HEK293 (cell line): ENCODE data around the gene PCDHGA5.

Experiments
- CTCF ChIP-seq: fragments of 450-650 bp; formaldehyde crosslinking; IDR thresholded peaks from 2 replicates; pipeline ENCODE4 v1.5.1; 2016; ENCODE audit warnings: missing biosample characterization, missing genetic modification characterization
- KLF1 ChIP-seq: fragments of 450-650 bp; formaldehyde crosslinking; IDR thresholded peaks from 2 replicates; pipeline ENCODE4 v1.5.1; 2016; ENCODE audit warnings: missing biosample characterization, missing genetic modification characterization
- MEIS1 ChIP-seq: sonication (generic); formaldehyde crosslinking; IDR thresholded peaks from 2 replicates; pipeline ENCODE4 v1.8.1; 2022; ENCODE audit warnings: missing genetic modification reagents, mild to moderate bottlenecking, borderline replicate concordance
- SETDB1 ChIP-seq: IDR thresholded peaks from one replicate; pipeline ENCODE4 v1.6.1; 2017; ENCODE audit warnings: mild to moderate bottlenecking, low read length, moderate library complexity, mixed read lengths; ENCODE audit not compliant: insufficient read length
- ZBTB7A ChIP-seq: fragments of 450-650 bp; formaldehyde crosslinking; IDR thresholded peaks from 2 replicates; pipeline ENCODE4 v1.5.1; 2016; ENCODE audit warnings: low read depth, missing biosample characterization, missing genetic modification characterization
- ZBTB8A ChIP-seq: fragments of 450-650 bp; formaldehyde crosslinking; IDR thresholded peaks from 2 replicates; pipeline ENCODE4 v1.5.1; 2016; ENCODE audit warnings: missing biosample characterization, missing genetic modification characterization
- ZNF133 ChIP-seq: fragments of 450-650 bp; formaldehyde crosslinking; IDR thresholded peaks from 2 replicates; pipeline ENCODE4 v1.5.1; 2016; ENCODE audit warnings: missing biosample characterization, missing genetic modification characterization
- ZNF148 ChIP-seq: fragments of 450-650 bp; formaldehyde crosslinking; IDR thresholded peaks from 2 replicates; pipeline ENCODE4 v1.5.0; 2017; ENCODE audit warnings: missing biosample characterization, missing genetic modification characterization, borderline replicate concordance
- ZNF16 ChIP-seq: fragments of 450-650 bp; formaldehyde crosslinking; IDR thresholded peaks from 2 replicates; pipeline ENCODE4 v1.5.1; 2016; ENCODE audit warnings: low read depth, missing biosample characterization, missing genetic modification characterization
- ZNF596 ChIP-seq: fragments of 450-650 bp; IDR thresholded peaks from 2 replicates; pipeline ENCODE4 v1.5.0; 2018; ENCODE audit warnings: missing biosample characterization, mild to moderate bottlenecking, missing genetic modification characterization, moderate library complexity
- ZNF624 ChIP-seq: fragments of 450-650 bp; formaldehyde crosslinking; IDR thresholded peaks from 2 replicates; pipeline ENCODE4 v1.5.1; 2017; ENCODE audit warnings: missing biosample characterization, missing genetic modification characterization

DNA sequence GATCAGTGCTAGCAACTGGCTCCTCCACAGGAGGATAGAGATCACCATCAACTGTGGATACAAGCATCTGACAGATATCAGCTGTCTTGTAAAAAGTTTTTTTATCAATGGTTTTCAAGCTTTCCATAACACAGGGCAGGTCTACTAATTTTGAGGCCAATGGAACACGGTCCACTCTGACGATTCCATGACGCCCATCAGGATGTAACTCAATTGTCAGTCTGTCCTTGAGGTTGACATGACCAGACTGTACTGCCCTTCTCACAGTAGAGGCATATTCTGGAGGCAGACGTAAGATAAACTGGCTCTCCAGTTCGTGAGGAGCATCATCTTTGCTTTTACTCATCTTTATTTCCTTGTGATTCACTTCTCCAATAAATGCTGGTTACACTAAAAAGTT is 44.3 kb upstream of the PCDHGA5 start:
- TF ChIP-seq CTCF (tag by site-specific recombination) (no peak), ZNF596 (no peak), ZNF148 (tag by site-specific recombination) (no peak), KLF1 (tag by site-specific recombination) (no peak), ZBTB7A (no peak), ZBTB8A (no peak), SETDB1 (no peak), ZNF16 (tag by site-specific recombination) (no peak), ZNF624 (tag by site-specific recombination) (no peak), MEIS1 (no peak), ZNF133 (no peak)
